HT1080 (cell line): ENCODE results near the gene RABGAP1. TPM values are rescaled to one million over a fixed set of nuclear protein-coding genes. Genes with fewer than 3 reads are reported as not detected.

Experiments
- DNase-seq: peaks from one replicate; pipeline ENCODE4 v3.0.0-alpha.2; 2015; ENCODE audit warnings: low read depth
- total RNA-seq: library from RNA; depleted of rRNA; stranded (reverse); fragments of >200 nt; shearing (Covaris generic); gene quantifications from 2 replicates; pipeline ENCODE4 v1.2.3, GENCODE V29; 2014

The RABGAP1 gene
- total RNA-seq, 1 experiment from 2014 or later, result 20.2 TPM

- DNase-seq, result no peak
These were observed 4.4 kb downstream of the RABGAP1 start for GRCh38 chr9:122944960-122945888.

- DNase-seq, result no peak
These were observed 5.7 kb downstream of the RABGAP1 start for GRCh38 chr9:122946461-122947005.

GRCh38 chr9:122948313-122948712 is 7.5 kb downstream of the RABGAP1 start:
- DNase-seq, result no peak

- DNase-seq, result no peak
These were observed 8.9 kb downstream of the RABGAP1 start for GRCh38 chr9:122949696-122950095.

GRCh38 chr9:122950263-122950662 is 9.4 kb downstream of the RABGAP1 start:
- no peak for DNase-seq

- no peak for DNase-seq
These were observed 10.2 kb downstream of the RABGAP1 start for GRCh38 chr9:122951056-122951455.

- peak; percentile 36 for DNase-seq
These were observed 13.5 kb downstream of the RABGAP1 start for GRCh38 chr9:122954253-122954691.

GRCh38 chr9:122955961-122956360 is 15.1 kb downstream of the RABGAP1 start:
- no peak for DNase-seq

- DNase-seq, result no peak
These were observed 20.3 kb downstream of the RABGAP1 start for GRCh38 chr9:122961139-122961538.

GRCh38 chr9:122975196-122975595 is 34.4 kb downstream of the RABGAP1 start:
- DNase-seq, result no peak

GRCh38 chr9:122978601-122979000 is 37.8 kb downstream of the RABGAP1 start:
- no peak for DNase-seq

- no peak for DNase-seq
These were observed 45.2 kb downstream of the RABGAP1 start for GRCh38 chr9:122986010-122986409.

- DNase-seq, result no peak
These were observed 47.3 kb downstream of the RABGAP1 start for GRCh38 chr9:122988141-122988540.

- DNase-seq, result no peak
These were observed 48.3 kb downstream of the RABGAP1 start for GRCh38 chr9:122988920-122989621.

GRCh38 chr9:122991370-122991830 is 50.6 kb downstream of the RABGAP1 start:
- peak; percentile 96 for DNase-seq

- DNase-seq, result no peak
These were observed 55.8 kb downstream of the RABGAP1 start for GRCh38 chr9:122996586-122996985.

- DNase-seq, result no peak
These were observed 57.6 kb downstream of the RABGAP1 start for GRCh38 chr9:122998448-122998847.

- DNase-seq, result no peak
These were observed 59.7 kb downstream of the RABGAP1 start for GRCh38 chr9:123000371-123001068.

- DNase-seq, result no peak
These were observed 61.9 kb downstream of the RABGAP1 start for GRCh38 chr9:123002754-123003153.

- DNase-seq, result no peak
These were observed 62.6 kb downstream of the RABGAP1 start for GRCh38 chr9:123003466-123003865.

- DNase-seq, result no peak
These were observed 65.1 kb downstream of the RABGAP1 start for GRCh38 chr9:123005964-123006363.
